ENCODE measurements around the gene DMGDH.

The DMGDH gene

GRCh38 chr5:78953092-78953800 is 116.2 kb downstream of the DMGDH start:
- peak; percentile 43 for DNase-seq (ENCODE audit: low spot score)
- in situ Hi-C loops (cut with MboI; ENCODE audit: low pct_unique_long_range_greater_than_20kb, low sequenced_read_pairs, unreplicated experiment) = no loop called here

More at GRCh38 chr5:78953092-78953800, 116.2 kb downstream of the DMGDH start:
- no peak for TF ChIP-seq CTCF (IDR thresholded peaks at IDR 0.05; ENCODE audit: extremely low read depth, insufficient read depth, missing control alignments)

All from GM13977 (cell line).